Stomach (tissue), 9 donors: ENCODE results near the gene PRKAA1. TPM values are rescaled to one million over a fixed set of nuclear protein-coding genes. Genes with fewer than 3 reads are reported as not detected.
A peak's percentile ranks its signal among the peaks of the same experiment; 100 is the strongest.
"Not testable (repeated sequence)": the region's sequence is repeated elsewhere in the genome, so short reads cannot be mapped to it uniquely, and the experiment has no call there.

Source experiments
- DNase-seq, 2 donors: peaks; one replicate each; pipeline versions ENCODE4 v3.0.0 to v3.0.0-alpha.2; 2013 to 2019
- H3K27ac ChIP-seq, 5 donors: fragments of 200-600 bp in 4 of 5; sonication (generic) in 4 of 5; one replicate each; pipeline ENCODE4 v1.5.1; 2013 to 2019; ENCODE audit warnings: mild to moderate bottlenecking in 1 of 5, moderate library complexity in 1 of 5
- H3K27me3 ChIP-seq, 3 donors: fragments of 200-600 bp; sonication (generic); one replicate each; pipeline ENCODE4 v1.5.1; 2017 to 2019; ENCODE audit warnings: mixed run types in 1 of 3
- H3K36me3 ChIP-seq, 4 donors: fragments of 200-600 bp; sonication (generic); 1 replicate in 3 of 4; 2 replicates in 1 of 4; pipeline ENCODE4 v1.5.1; 2016 to 2019
- H3K4me1 ChIP-seq, 4 donors: fragments of 200-600 bp; sonication (generic); one replicate each; pipeline ENCODE4 v1.5.1; 2016 to 2019
- H3K4me3 ChIP-seq, 4 donors: fragments of 200-600 bp; sonication (generic) in 3 of 4; one replicate each; pipeline ENCODE4 v1.5.1; 2016 to 2019; ENCODE audit warnings: mild to moderate bottlenecking in 1 of 4
- H3K9me3 ChIP-seq, 4 donors: fragments of 200-600 bp; sonication (generic); one replicate each; pipeline ENCODE4 v1.5.1; 2016 to 2019
- EP300 ChIP-seq: sonication (generic); formaldehyde crosslinking; IDR thresholded peaks from one replicate; pipeline ENCODE4 v1.6.1; 2017; ENCODE audit warnings: antibody characterized with exemption
- POLR2A ChIP-seq, 4 donors: fragments of 450-650 bp; IDR thresholded peaks; one replicate each; pipeline ENCODE4 v1.6.1; 2016; ENCODE audit warnings: antibody characterized with exemption in 4 of 4, control low read depth in 2 of 4, mild to moderate bottlenecking in 1 of 4, moderate library complexity in 1 of 4
- POLR2AphosphoS5 ChIP-seq, 3 donors: sonication (generic); formaldehyde crosslinking; IDR thresholded peaks; one replicate each; pipeline ENCODE4 v1.6.1; 2016; ENCODE audit warnings: antibody characterized with exemption in 3 of 3
- WGBS, 5 donors: extraction: QIAGEN DNeasy Blood & Tissue Kit in 3 of 5; methylation state at CpG; one replicate each; pipeline versions ENCODE4 v1.1.5 to v1.1.7; 2013 to 2018; 5-methylcytosine and 5-hydroxymethylcytosine counted together
- intact Hi-C: fragments of 100-400 bp; cut with DNase I; formaldehyde crosslinking; loops from one replicate; pipeline ENCODE4 v1.15.1; 2023; ENCODE audit warnings: low total_unique reads
- polyA plus RNA-seq, 3 donors: library from polyadenylated mRNA; stranded (reverse); fragments of 200-250 nt; gene quantifications; one replicate each; pipeline ENCODE4 v1.2.3, GENCODE V29; 2013
- total RNA-seq, 5 donors: library from RNA; depleted of rRNA; stranded (reverse); fragments of >200 nt; gene quantifications; one replicate each; pipeline versions ENCODE4 v1.1.0 to v1.2.3, GENCODE V29; 2014 to 2016
- TF ChIP-seq, protein P1 (sequence below), 7 experiments: fragments of 450-650 bp in 4 of 7; fragments of 200-600 bp in 3 of 7; sonication (generic) in 3 of 7; IDR thresholded peaks; one replicate each; pipeline ENCODE4 v1.5.1; 2016 to 2019; ENCODE audit warnings: antibody characterized with exemption in 7 of 7, control low read depth in 2 of 7, mild to moderate bottlenecking in 1 of 7
- donor health status: healthy with polysubstance abuse.
- donor health status: Bipolar disorder and iron deficiency.
- donor health status: healthy.

PRKAA1 gene
- total and polyA plus RNA-seq, 8 donors: 17.8 to 170 (median 58.2) TPM

DNA sequence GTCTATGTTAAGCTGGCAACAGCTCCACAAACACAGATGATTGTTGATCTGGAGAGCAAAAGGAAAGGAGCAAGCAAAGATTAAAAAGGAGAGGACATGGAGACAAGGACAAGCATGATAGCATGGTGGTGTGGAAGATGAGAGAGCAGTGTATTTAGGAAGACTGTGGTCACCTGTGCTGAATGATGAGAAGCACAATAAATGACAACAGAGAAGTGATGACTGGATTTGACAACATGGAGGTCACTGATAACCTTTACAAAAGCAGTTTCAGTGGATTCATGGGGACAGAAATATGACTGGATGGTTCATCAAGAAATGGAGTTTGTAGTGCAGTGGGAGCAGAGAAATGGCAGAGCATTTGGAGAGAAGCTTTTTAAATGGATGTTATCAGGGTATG, 62.6 kb downstream of the PRKAA1 start:
- DNase-seq: no peak
- no peak overlapping the region for H3K4me3 ChIP-seq
- peak overlapping the region in 2 of 5 donors; percentile 59 to 65 for H3K27ac ChIP-seq
- TF ChIP-seq POLR2A (IDR thresholded peaks at IDR 0.05): no peak
- no peak for TF ChIP-seq POLR2AphosphoS5 (IDR thresholded peaks at IDR 0.05)
- TF ChIP-seq EP300: no peak
- TF ChIP-seq, protein P1, sequence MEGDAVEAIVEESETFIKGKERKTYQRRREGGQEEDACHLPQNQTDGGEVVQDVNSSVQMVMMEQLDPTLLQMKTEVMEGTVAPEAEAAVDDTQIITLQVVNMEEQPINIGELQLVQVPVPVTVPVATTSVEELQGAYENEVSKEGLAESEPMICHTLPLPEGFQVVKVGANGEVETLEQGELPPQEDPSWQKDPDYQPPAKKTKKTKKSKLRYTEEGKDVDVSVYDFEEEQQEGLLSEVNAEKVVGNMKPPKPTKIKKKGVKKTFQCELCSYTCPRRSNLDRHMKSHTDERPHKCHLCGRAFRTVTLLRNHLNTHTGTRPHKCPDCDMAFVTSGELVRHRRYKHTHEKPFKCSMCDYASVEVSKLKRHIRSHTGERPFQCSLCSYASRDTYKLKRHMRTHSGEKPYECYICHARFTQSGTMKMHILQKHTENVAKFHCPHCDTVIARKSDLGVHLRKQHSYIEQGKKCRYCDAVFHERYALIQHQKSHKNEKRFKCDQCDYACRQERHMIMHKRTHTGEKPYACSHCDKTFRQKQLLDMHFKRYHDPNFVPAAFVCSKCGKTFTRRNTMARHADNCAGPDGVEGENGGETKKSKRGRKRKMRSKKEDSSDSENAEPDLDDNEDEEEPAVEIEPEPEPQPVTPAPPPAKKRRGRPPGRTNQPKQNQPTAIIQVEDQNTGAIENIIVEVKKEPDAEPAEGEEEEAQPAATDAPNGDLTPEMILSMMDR (IDR thresholded peaks at IDR 0.05): no peak
- H3K27me3 ChIP-seq: no peaks in the 10 kb centered on the region
- intact Hi-C loops: no loop called here
- peaks cover 26 to 47% (median 37%) of the 10 kb centered on the region in 4 donors for H3K4me1 ChIP-seq
- peaks cover 0 to 18% (median 15%) of the 10 kb centered on the region in 4 donors for H3K36me3 ChIP-seq
- no peaks in the 10 kb centered on the region for H3K9me3 ChIP-seq

DNA sequence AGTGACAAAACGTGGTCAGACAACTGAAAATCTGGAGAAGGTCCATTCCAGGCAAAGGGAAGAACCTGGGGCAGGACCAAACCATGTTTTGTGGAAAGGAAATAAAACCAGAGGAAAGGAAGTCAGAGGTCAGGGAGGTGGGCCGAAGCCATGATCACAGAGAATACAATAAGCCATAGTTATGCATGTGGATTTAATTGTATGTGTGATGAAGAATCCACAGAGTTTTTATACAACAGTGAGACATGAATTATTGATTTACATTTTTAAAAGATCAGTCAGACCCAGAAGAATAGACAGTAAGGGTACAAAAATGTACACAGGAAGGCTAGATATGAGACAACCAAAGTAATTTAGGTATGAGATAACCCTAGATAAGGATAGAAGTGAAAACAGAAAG, 63.2 kb downstream of the PRKAA1 start:
- 26 to 49% (median 44%) methylated on average over 2 of the region's 2 CpGs for WGBS, 5 donors
- no peak for TF ChIP-seq POLR2A (IDR thresholded peaks at IDR 0.05)
- no peak for TF ChIP-seq EP300
- TF ChIP-seq, protein P1 (IDR thresholded peaks at IDR 0.05): no peak
- no peak for TF ChIP-seq POLR2AphosphoS5 (IDR thresholded peaks at IDR 0.05)
- peak overlapping the region; percentile 24 to 82 (median 59) for H3K27ac ChIP-seq
- no peaks in the 10 kb centered on the region for H3K27me3 ChIP-seq
- no peaks in the 10 kb centered on the region for H3K9me3 ChIP-seq
- intact Hi-C loops: no loop called here
- H3K36me3 ChIP-seq: peaks cover 0 to 12% (median 10%) of the 10 kb centered on the region in 4 donors
- peak in 1 of 2 donors; percentile 17 for DNase-seq
- peaks cover 26 to 47% (median 37%) of the 10 kb centered on the region in 4 donors for H3K4me1 ChIP-seq
- no peak overlapping the region for H3K4me3 ChIP-seq

DNA sequence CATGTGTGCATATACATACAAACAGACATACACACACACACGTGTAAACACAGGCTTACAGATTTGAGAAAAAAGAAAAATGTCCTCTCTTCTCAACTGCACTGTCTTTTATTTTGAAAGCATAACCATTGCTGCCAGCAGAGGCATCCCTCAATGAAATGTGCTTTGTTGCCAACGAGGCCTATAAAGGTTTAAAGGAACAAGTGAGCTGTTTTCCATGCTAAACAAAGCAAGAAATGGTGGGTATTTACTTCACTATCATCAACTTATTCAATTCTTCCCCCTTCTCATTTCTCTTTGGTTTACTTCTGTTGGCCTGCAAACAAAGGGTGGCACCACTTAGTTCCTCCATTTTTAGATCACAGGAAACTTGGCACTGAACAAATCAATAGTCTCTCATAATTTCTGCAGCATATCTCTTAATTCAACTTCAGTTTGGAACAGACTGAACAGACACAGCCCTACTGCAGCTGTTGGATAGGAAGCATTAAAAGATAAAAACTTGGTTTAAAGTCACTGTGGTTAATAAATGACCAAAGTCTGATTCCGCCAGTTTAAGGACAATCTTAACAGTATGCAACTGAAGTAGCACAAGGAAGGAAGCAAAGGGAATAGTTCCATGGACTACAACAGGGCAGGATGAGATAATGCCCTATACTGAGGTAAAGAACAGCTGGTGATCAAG, 64.2 kb downstream of the PRKAA1 start:
- Histone ChIP-seq H3K4me1 (peaks cover 26 to 53% (median 37%) of the 10 kb centered on the region in 4 donors), H3K9me3 (no peaks in the 10 kb centered on the region), H3K4me3 (no peak overlapping the region), H3K36me3 (peaks cover 0 to 10% (median 2%) of the 10 kb centered on the region in 4 donors), H3K27me3 (no peaks in the 10 kb centered on the region), H3K27ac (peak overlapping the region; percentile 42 to 70 (median 59))
- DNase-seq: peak in 1 of 2 donors; percentile 55
- intact Hi-C loops: no loop called here
- 14 to 26% (median 23%) methylated on average over 3 of the region's 3 CpGs for WGBS, 5 donors
- TF ChIP-seq EP300: no peak
- peak in 1 of 3 donors; percentile 37 for TF ChIP-seq POLR2AphosphoS5 (IDR thresholded peaks at IDR 0.05)
- TF ChIP-seq, protein P1 (IDR thresholded peaks at IDR 0.05): no peak

GRCh38 chr5:40733434-40733833, 64.7 kb downstream of the PRKAA1 start:
- TF ChIP-seq EP300: no peak
- Histone ChIP-seq H3K9me3 (no peaks in the 10 kb centered on the region), H3K4me1 (peaks cover 26 to 53% (median 37%) of the 10 kb centered on the region in 4 donors), H3K4me3 (no peak overlapping the region), H3K27ac (peak overlapping the region; percentile 42 to 81 (median 59)), H3K27me3 (no peaks in the 10 kb centered on the region), H3K36me3 (peaks cover 0 to 6% (median 2%) of the 10 kb centered on the region in 4 donors)
- intact Hi-C loops: no loop called here
- 40 to 71% (median 50%) methylated on average over 2 of the region's 2 CpGs for WGBS, 5 donors
- DNase-seq: peak in 1 of 2 donors; percentile 6

DNA sequence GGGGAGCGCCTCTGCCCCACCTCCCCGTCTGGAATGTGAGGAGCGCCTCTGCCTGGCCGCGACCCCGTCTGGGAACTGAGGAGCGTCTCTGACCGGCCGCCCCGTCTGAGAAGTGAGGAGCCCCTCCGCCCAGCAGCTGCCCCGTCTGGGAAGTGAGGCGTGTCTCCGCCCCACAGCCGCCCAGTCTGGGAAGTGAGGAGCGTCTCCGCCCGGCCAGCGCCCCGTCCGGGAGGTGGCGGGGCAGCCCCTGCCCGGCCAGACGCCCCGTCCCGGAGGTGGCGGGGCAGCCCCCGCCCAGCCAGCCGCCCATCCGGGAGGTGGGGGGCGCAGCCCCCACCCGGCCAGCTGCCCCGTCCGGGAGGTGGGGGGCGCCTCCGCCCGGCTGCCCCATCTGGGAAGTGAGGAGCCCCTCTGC, 75.7 kb downstream of the PRKAA1 start:
- H3K9me3 ChIP-seq: peaks cover 0 to 11% (median 5%) of the 10 kb centered on the region in 4 donors
- intact Hi-C loops, H3K27me3 ChIP-seq, H3K4me1 ChIP-seq, DNase-seq, H3K4me3 ChIP-seq, H3K27ac ChIP-seq: not testable (repeated sequence)
- peaks cover 0 to 63% (median 50%) of the 10 kb centered on the region in 4 donors for H3K36me3 ChIP-seq
- 92 to 96% (median 94%) methylated on average over 11 to 37 of the region's 37 CpGs for WGBS, 5 donors
